TTC549 (cell line): ENCODE measurements around the gene TTF2.
"Not testable (repeated sequence)": the region's sequence is repeated elsewhere in the genome, so short reads cannot be mapped to it uniquely, and the experiment has no call there.

Experiments used
- FAIRE-seq: peaks from 2 replicates; lab custom pipeline; 2012; peaks lifted over from hg19 to GRCh38; lab: Jason Lieb, UNC

TTF2 gene

DNA sequence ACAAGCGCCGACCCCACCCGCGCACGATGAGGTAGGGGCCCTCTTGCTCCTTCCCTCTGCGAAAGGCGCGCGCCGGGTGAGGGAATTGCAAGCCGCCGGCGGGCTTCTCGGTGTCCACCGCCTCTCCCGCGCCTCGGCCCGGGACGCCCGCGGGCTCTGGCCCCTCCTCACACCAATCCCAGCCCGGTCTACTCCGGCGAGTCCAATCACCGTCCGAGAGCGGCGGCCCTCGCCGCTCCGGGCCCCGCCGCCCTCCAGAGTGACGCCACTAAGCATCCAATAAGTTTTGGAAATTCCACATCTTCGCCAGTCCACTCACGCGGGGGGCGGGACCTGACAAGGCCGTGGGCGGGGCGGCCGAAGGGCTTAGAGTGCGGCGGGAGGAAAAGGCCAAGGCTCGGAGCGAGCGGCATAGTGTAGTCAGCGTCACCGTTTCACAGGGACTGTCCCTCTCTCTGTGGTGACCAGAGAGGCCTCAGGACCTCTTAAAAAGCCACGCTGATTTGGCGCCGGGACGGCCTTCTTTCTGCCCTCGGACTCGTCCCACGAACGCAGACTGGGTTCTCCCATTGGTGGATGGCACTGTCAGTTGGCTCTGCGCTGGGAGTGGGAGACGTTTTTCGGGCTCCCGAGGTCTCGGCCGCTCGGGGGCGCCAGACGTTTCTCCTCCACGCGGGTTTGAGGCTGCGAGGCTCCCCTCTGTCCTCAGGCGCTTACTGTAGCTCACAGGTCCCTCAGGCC, 61.6 kb downstream of the TTF2 start, which contains the start of gene TRIM45:
Gene TRIM45, minus strand, starts transcription at position 161 of the 741 bp plus-strand sequence. CDS start 548 bp downstream, outside the sequence.
- peak; percentile 66 for FAIRE-seq

DNA sequence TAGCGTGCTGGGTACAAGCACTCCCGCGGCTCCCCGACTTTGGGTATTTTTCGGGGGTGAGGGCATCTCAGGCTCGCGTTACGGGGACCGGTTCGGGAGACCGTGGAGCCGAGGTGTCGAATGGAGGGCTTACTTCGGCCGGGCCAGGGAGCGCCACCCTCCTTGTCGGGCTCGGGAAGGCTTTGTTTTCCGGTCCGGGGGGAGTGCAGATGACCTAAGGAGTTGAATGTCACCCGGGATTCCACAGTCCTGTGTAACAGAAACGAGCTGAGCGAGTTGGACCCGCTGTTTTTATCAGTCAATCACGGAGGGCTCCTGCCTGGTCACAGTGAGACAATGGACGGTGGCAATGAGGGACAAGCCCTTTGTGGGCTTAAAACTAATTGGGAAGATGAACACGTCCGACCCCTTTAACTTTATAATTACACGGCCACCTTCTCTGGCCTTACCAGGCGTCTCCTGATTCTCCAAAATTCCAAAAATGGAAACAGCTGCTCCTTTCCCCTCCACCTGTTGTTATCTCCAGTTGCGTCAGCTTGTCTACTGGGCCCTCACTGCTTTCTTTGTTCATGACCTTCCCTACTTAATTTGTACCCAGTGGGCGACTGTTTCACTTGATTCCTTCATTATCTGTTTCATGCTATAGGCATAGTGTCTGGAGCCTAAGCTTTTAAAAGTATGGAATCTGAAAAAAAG, 62.4 kb downstream of the TTF2 start:
- no peak for FAIRE-seq

- no peak for FAIRE-seq
Measured at GRCh38 chr1:117123274-117123673, 63.1 kb downstream of the TTF2 start.

- no peak for FAIRE-seq
Measured at GRCh38 chr1:117124661-117125060, 64.5 kb downstream of the TTF2 start.

- no peak for FAIRE-seq
Measured at GRCh38 chr1:117127795-117128194, 67.7 kb downstream of the TTF2 start.

DNA sequence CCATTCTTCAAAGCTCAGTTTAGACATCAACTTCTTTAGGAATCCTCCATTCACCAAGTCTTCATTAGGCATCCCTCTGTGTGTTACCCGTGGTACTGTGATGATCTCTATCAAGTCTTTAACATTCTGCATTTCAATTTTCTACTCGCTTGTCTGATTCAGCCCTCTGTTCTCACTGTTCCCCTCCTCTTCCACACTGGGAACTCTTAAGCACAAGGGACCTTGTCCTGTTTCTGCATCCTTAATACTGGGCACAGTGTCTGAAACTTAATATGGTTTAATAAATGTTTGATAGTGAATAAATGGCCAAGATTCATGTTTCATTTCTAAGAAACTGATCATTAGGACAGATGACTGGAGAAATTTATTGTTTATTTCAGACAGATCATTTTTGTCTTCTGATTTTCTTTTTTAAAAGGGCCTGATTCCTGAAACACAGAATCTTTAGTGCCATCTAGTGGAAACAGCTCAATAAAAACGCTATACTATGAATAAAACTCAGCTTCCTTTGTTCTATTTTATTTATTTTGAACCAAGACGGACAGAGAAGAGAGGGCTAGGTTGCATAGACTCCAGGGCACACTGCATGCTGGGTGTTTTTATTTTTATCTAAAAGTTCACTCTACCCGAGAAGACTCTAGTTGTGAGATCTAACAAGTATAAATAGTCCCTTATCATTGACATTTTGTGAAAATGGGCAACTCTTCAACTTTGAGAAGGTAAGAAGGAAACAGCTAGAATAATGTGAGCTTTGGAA, 68.4 kb downstream of the TTF2 start:
- no peak for FAIRE-seq

DNA sequence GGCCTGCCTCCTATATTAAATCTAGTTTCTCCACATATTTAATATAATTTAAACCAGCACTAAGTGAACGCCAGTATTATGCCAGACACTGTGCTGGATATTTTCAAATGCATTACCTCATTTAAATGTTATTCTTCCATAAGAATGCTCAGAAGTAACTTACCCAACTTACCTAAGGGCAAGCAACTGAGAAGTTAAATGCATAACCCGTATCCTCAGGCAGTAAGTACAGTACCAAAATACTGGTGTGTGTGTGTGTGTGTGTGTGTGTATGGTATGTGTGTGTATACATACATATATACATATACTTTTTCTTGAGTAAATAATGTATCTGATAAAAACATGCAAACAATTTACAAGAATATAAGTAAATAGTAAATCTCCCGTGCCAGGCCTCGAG, 70.4 kb downstream of the TTF2 start:
- no peak for FAIRE-seq

DNA sequence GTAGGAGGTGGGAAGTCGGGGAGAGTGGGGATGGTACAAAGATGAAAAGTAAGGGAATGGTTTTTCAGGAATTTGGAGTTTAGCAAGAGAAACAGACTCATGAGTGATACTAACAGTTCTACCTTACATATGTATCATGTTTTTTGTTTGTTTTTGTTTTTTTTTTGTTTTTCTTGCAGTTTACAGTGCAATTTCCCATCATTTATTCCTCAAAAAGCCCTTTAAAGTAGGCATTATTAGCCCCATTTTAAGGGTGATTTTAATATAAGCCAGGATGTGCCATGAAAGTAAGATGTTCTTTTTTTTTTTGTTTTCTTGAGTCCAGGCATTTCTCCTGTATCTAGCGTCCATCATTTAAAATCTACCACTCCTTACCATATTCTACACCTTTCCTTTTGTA, 75.2 kb downstream of the TTF2 start:
- FAIRE-seq: no peak

GRCh38 chr1:117136749-117137148, 76.6 kb downstream of the TTF2 start:
- FAIRE-seq: no peak

DNA sequence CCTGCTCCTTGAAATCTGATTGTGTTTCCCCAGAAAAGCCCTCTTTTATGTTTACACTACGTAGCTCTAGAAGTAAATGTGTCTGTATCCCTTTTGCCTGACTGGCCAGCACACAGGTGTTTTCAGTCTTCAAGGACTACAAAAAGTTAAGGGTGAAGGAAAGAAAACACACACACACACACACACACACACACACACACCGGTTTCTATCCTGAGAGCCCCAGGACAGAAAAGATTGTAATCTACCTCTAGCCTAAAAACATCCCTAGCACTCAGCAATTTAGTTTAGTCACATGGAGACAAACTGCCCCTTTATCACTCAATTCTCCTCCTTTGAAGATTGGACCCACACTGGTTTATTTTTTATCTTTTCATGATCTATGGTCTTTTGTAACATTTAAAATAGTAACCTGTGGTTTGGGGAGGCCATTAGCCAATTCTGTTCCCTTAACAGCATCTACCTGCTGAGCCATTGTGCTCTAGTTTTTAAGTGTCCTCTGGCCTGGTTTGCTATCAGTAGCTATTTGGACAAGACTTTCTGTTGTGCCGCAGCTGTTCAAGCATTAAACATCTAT, 77.2 kb downstream of the TTF2 start:
- no peak for FAIRE-seq

- no peak for FAIRE-seq
Measured at GRCh38 chr1:117138106-117138505, 78.0 kb downstream of the TTF2 start.

- FAIRE-seq: no peak
Measured at GRCh38 chr1:117138561-117138960, 78.4 kb downstream of the TTF2 start.

DNA sequence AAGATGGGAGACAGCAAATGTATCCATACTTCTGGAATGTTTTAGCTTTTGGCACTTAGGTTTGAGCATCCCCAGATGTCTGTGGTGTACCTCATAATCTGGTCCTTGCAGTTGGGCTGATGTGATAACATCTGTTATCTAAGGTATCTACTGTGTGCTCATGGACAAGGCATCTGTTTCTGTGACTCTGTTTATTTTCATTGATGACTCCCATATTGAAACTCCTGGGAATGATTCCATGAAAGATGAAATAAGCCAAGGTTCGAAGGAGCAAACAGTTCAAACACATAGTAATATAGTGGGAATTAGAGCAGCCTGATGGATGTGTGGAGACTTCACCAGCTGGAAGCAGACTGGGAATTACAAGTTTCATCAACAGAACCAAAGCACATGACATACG, 82.1 kb downstream of the TTF2 start:
- no peak for FAIRE-seq

- no peak for FAIRE-seq
Measured at GRCh38 chr1:117143172-117143571, 83.0 kb downstream of the TTF2 start.

GRCh38 chr1:117143871-117144270, 83.7 kb downstream of the TTF2 start:
- FAIRE-seq: no peak

GRCh38 chr1:117146072-117146471, 85.9 kb downstream of the TTF2 start:
- FAIRE-seq: no peak

DNA sequence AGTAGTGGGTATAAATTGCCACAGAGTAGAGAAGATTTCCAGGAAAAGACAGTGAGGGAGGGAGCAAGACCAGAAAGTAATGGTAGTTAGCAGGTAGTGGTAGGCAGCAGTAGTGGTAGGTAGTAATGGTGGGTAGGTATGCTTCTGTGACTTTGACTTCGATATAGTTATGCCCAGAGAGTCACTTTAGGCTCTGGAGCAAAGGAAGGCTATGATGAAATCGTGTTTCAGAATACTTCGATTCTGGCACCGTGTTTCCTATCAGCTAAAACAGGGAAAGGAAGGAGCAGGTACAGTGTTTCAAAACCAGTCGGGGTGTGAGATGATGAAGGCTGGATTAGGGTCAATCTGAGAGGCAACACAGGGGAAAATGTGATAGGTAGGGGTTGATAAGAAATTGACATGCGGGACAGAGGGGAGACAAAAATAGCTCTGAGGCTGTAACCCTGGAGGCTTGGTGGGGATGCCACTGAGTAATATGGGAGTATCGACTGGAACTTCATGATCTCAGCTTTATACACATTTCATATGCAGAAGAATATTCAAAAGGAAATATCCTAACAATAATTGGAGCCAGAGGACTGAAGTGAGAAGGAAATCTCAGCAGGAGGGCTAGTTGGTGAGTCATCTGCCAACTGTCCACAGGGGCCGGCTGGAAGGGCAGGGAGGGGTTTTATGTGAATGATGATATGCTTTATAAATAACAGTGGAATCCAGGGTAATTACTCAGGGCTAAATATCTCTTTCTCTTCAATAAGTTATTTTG, 86.6 kb downstream of the TTF2 start:
- no peak for FAIRE-seq

DNA sequence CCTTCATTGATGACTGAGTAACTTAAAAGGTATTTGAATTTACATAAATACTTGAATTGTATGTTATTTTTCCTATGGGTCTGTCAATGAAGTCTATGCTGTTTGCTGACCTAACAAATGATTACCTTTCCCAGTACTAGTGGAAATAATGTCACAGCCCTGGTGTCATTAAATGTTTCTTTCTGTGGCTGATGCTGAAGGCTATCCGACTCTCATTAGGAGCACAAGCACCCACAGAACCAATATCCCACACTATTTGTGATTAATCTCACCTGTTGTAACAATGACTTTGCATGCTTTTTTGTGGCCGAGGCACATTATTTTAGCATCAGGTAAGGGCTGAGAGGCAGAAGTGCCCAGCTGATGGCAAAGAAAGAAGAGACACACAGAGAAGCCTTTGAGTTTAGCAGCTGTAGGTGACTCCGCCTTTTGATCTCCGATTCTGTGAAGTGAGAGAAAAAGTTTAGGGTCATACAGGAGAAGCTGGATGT, 87.3 kb downstream of the TTF2 start:
- FAIRE-seq: no peak

DNA sequence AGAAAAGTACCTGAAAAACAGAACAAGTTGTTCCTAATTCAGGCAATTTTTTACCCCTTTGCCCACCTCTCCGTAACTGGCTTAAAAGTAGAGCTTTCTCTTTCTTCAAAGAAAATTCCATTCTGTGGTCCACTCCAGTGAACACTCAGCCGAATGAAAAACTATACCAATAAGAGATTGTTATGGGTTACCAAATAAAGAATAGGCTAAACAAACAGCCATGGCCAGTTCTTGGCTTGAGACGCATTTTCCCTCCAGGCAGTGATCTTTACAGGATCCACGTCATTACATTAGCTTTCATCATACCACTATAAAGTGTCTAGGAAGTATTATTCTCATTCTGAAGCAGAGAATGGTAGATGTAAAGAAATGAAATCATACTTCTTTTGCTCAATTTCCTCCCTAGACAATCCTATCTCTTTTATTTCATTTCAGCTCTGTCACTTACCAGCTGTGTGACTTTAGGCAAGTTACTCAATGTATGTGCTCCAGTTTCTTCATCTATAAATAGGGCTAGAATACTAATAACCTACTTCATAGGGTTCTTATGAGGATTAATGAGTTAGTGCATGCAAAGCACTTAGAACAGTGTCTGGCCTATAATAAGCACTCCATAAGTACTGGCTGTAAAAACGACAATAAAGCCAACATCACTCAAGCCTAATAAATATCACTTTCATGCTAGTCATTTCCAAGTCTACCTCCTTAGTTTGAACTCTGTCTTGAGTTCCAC, 87.9 kb downstream of the TTF2 start:
- no peak for FAIRE-seq

- no peak for FAIRE-seq
Measured at GRCh38 chr1:117150316-117150715, 90.2 kb downstream of the TTF2 start.

- not testable (repeated sequence) for FAIRE-seq
Measured at GRCh38 chr1:117151305-117151704, 91.2 kb downstream of the TTF2 start.
